GM21717 (cell line): ENCODE results near the gene SULF2.
"Not testable (repeated sequence)": the region's sequence is repeated elsewhere in the genome, so short reads cannot be mapped to it uniquely, and the experiment has no call there.

Source experiments
- ATAC-seq: cut with Tn5 transposase; IDR thresholded peaks from one replicate; pipeline ENCODE4 v1.9.1; 2021; ENCODE audit warnings: mild to moderate bottlenecking, moderate library complexity; ENCODE audit not compliant: unreplicated experiment

Gene SULF2

DNA sequence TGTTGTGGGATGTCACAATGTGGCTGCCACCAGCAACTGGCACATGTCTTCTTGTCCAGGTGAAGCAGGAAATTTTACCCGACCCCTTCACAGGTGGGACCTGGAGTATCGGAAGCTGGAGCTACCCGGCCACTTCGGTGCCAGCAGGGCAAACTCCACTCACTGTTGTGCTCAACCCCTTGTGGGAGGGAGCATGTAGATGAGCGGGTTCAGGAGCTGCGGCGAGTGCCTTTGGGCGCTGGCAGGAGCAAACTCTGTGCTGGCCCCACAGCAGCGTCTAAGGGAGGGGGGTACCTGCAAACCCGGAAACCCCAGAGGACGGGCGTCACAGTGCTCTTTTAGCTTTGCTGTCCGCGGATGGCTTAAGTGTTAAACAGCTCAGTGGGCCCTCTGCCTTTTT is 20.7 kb upstream of the SULF2 start:
- no peak for ATAC-seq

DNA sequence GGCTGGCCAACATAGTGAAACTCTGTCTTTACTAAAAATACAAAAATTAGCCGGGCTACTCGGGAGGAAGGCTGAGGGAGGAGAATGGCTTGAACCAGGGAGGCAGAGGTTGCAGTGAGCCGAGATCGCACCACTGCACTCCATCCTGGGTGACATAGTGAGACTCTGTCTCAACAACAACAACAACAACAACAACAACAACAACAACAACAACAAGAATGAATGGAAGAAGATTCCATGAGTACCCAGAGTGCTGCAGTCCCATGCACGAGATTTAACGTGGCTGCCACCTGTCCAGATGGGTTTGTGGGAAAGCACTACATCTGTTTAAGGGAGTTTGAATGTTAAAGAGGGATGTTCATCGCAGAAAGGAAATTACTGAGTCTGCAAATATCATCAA is 19.7 kb upstream of the SULF2 start:
- ATAC-seq: not testable (repeated sequence)

DNA sequence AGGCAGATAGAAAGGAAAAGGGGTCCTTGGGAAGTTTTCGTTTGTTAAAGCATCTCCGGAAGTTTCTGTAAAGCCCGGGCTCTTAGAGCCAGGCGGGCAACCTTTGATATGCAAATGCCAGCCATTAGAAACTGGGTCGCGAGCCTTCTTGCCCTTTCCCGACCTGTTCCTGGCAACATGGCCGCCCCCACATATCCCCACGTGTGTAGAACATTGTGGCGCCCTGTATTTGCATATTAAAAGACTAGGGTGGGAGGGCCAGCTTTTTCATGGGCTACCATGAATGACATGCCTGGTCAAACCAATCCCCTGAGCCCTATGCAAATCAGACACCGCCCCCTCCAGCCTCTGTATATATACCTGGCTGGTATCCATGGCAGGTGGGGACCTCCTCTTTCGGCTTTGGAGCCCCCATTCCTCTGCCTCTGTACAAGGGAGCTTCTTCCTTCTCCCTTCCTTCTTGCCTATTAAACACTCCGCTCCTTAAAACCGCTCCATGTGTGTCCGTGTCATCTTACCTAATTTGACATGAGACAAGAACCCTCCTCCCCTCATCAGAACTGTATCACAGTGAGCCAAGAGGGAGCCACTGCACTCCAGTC is 19.0 kb upstream of the SULF2 start:
- not testable (repeated sequence) for ATAC-seq

DNA sequence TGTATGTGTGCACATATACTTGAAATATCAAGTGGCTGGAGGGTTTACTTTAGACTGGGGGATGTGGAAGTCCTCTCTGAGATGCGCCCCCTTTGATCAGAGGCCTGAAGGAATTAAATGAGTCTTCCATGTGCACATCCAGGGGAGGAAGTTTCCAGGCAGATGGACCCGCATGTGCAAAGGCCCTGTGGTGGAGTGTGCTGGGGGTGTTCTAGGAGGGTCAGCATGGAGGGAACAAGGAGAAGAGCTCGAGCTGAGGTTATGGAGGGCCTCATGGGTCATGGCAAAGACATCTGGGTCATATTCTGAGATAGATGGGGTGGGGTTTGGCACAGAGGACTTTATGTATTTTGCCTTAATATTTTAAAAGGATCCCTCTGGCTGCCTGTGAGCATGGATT is 17.7 kb upstream of the SULF2 start:
- no peak for ATAC-seq

DNA sequence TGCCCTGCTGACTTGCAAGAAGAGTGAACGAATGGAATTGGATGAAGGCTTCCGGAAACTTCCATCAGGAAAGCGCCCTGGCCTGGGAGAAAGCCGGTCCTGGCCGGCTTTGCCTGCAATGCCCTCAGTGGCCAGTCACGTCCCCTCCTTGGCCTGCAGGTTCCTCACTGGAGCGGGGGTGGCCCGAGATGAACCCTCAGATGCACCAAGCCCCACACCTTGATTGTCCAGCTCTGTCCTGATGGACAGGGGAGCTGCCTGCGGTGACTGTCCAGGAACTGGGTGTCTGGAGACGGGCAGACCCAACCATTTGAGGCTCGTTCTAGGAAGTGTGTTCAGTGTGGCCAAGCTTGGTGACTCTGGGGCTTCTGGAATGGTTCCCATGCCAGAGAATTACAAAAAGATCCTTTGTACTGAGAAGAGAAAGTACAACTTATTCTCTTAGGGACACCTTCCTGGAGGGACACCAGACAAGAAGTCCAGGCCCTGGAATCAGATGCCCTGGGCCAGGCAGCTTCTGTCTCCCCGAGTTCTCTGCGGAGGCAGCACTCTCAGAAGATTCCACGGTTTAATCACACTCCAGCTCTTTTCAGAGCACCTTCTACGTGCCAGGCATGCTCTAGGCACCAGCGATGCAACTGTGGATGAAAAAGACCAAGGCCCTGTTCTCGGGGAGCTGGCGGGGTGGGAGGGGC is 17.1 kb upstream of the SULF2 start:
- ATAC-seq: no peak

DNA sequence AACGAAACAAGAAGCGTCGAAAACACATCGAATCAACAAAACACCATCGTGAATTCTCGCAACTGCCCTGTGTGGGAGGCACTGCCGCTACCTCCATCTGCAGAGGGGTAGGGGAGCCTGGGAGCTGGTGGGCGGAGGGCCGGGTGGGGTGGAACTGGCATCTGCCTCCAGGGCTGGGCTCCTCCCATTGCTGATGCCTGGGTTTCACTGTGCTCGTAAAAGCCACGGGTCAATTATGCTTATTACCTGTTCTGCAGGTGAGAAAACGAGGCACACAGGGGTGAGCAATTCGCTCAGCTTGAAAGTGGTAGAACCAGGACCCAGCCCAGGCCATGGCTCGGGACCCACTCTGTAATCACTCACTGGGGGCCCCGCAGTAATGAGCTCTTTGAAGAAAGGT is 16.5 kb upstream of the SULF2 start:
- ATAC-seq: no peak

DNA sequence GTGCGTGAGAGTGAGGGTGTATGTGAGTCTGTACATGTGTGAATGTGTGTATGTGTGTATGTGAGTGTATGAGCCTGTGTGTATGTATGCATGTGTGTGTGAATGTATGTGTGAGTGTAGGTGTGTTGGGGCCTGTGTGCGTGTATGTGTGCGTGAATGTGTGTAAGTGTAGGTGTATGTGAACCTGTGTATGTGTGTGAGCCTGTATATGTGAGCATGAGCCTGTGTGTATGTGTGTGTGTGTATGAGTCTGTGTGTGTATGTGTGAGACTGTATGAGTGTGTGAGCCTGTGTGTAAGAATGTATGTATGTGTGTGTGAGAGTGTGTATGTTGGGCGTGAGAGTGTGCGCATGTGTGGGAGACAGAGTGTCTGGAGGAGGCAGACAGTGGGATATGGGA is 15.8 kb upstream of the SULF2 start:
- no peak for ATAC-seq

DNA sequence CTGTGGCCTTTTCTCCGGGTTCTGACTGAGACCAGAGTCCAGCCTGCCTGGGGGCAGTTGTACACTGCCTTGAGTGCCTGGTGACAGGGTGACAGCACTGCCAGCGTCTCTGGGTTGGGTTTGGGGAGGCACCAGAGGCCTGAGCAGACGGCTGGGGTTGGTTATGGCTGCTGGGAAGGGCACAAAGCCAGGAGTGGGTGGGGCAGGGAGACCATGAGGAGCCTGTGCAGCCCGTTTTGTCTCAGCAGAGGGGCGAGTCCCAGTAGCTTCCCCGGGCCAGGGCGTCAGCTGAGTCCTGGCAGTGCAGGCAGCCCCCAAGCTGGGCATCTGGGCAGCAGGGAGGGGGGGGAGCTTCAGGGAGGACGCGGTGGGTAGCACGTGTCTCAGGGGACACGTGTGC is 15.3 kb upstream of the SULF2 start:
- no peak for ATAC-seq

DNA sequence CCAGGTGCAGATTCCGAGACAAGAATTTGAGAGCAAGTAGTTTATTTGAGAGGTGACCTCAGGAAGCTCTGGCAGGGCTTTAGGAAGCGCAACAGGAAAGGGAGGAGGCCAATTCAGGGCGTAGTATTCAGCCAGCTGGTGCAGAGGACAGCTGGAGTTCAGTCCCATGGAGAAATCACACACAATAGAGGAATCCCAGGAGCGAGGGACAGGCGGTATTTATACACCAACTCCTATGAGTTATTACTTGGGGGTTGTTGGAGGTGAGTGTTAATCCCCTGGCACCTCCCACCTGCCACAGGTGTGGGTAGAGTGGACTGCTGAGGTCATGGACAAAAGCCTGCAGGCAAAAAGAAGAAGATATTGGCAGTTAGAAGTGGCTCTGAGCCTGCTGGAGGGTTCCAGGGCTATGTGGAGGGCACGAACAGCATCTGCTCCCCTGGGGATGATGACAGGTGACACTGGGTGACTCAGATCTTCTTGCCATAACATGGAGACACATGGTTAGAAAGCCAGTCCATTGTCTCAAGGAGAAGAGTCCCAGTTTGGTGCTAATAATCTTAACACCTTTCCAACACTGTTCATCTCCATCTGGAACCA is 13.9 kb upstream of the SULF2 start:
- ATAC-seq: no peak

DNA sequence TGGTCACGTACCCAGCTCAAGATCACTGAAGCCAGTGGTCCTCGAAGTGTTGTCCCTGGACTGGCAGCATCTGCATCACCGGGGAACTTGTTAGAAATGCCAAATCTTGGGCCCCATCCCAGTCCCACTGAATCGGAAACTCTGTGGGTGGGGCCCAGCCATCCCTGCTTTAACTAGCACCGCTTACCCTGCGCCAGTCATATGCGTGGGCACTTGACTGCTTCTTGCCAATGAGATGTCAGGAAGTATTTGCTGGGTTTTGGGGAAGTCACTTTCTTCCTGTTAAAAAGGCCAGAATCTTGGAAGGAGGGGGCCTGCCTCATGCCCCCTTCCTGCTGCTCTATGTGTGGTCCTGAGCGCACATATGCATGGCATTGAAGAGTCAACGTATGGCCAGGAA is 11.7 kb upstream of the SULF2 start:
- ATAC-seq: no peak

DNA sequence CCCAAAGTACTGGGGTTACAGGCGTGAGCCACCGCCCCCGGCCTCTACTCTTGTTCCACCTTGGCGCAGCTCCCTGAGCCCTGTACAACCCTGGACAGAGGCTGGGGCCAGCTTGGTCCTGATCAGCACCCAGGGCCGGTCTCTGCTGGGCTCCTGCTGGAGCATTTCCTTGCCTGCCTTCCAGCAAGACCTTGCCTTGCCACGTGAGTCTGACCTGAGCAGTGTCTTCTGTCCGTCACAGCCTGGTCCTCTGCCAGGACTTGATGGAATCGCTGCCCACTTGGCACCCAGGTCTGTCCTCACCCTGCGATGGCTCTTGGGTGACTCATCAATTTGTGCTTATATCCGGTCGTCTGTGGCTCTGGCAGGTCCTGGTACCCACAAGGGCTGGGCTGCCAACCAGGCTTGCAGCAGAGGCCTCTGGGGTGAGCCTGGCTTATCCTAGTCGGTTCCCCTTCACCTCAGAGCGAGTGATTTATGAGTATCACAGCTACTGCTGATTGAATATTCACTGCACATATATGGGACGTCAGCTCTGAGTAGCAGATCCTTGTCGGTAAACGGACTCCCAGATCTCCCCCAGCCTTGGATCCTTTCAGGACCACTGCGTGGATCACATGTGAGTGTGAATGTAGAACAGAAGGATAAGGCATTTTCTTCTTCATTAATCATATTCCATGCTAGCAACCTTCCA is 10.1 kb upstream of the SULF2 start:
- no peak for ATAC-seq

DNA sequence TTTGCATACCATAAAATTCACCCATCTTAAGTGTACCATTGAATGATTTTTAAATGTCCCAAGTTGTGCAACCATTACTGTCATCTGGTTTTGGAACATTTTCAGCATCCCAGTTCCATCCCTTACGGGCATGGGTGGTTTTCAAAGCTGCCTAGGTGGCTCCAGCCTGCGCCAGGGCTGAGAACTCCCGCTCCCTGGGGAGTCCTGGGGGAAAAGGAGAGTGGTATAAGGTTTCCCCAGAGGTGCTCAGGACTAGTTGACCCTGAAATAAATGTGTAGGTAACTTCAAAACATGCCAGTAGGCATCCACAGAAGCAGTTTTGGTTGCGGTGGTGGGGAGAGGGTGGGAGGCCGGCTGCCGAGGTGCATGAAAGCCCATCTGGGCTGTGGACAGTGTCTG is 9.0 kb upstream of the SULF2 start:
- ATAC-seq: not testable (repeated sequence)

DNA sequence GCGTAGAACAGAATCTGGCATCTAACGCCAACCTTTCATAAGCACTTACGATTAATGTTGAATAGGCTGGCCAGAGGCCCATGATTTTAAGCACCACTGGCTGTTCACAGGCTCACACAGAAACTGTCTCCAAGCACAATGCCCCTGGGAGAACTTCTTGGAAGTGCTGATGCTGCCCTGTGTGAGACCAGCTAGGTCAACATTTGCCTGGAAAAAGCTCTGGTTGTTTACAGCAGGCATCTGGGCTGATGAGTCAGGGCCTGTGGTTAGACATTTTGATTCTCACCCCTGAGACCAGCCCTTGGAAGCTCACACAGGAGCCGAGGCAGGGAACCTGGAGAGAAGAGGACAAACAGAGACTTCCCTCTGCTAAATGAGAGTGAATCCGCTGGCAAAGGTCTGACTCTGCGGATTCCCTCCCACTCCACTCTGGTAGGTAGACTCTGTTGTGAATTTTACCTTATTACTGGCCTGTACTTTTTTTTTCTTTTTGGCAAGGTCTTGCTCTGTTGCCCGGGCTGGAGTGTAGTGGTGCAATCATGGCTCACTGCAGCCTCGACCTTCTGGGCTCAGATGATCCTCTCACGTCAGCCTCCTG is 6.8 kb upstream of the SULF2 start:
- ATAC-seq: no peak

DNA sequence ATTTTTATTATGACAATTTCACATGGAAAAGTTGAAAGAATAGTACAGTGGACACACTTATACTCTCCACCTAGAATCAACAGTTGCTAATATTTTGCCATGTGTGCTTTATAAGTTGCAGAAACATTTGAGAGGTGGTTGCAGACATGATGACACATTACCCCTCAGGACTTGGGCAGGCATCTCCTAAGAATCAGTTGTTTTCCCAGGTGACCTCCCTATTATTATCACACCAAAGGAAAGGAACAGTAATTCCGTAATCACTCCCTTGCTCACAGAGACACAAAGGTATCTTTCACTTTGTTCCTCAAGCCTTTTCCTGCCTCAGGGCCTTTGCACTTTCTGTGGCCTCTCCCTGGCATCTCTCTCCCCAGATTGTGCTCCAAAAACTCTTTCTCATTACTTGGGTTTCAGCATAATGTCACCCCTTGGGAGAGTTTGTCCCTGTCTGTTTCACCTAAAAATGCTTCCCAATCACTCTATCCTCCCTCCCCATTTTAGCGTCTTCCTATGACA is 5.9 kb upstream of the SULF2 start:
- ATAC-seq: no peak

DNA sequence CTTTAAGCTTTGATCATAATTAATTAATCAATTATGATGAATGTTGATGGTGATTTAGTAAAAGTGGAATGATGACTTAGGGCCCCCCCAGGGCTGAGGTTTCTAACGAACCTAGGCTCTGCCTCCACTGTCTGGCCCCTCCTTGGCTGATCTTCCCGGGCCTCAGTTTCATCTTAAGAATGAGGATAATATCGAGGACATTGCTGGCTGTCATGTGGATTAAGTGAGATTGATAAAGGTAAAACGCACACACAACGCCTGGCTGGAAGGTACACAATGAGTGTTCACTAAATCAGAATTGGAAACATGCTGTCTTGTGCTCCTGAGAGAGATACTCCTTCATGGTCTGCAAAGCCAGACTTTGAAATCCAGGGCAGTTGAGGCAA is 5.3 kb upstream of the SULF2 start:
- ATAC-seq: no peak

DNA sequence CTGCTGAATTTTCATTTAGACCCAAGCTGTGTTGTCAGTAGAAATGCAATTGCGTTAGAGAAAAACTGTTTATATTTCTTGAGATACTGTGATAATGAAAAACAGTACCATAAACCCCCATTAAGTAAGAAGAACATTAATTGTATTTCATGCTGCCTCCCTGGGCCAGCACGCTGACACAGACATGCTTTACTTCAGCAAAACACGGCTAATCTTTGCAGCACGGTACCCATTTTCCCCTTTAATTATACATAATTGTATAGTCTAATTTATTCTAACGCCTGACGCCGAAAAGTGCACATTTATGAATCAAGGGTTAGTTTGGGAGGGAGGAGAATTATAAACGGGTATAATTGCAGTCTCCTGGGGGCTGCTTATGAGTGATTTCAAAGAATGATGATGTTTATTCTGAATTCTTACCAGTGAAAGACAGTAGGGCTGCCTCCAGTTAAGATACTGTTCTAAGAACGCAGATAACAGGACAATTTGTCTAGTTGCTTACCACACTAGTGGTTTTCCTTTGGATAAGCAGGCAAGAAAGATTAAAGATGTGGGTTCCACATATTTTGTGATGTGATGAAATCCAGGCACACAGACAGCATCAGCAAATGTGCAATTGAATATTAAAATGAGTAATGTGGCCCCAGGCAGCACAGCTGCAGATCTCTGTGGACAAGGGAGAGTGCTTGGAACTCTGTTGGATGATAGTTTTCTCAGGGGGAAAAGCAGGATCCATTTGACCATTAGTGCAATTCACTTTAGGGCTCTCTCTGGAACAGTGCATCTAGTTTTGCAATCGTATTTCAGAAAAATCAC is 4.7 kb upstream of the SULF2 start:
- ATAC-seq: no peak

DNA sequence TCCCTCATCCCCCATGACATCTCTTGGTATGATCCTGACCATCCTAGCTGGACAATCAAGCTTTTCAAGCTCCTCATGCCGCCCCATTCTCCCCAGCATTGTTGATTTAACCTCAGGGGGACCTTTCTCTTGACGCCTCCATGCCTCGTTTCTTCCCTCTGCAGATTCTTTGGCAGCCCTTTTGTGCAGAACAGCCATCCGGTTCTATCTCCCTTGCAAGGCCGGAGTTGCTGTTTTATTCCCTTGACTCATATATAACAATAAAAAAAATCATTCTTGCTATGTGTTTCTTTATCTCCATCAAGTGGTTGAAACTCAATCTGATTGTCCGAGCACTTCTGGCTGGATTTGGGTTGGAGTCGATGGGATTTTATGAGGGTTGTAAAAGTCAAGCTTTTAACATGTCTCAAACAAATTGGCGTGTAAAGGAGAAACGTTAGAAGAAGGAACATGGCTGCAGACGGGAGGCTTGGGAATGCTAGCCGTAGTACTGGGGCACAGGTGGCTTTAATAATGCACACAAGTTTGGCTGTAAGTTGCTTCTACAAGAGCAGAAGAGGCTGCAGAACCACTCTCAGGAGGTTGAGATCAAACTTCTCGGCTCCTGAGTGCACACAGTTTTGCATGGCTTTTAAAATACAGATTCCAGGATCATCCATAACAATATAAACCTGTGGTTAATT is 3.9 kb upstream of the SULF2 start:
- no peak for ATAC-seq

DNA sequence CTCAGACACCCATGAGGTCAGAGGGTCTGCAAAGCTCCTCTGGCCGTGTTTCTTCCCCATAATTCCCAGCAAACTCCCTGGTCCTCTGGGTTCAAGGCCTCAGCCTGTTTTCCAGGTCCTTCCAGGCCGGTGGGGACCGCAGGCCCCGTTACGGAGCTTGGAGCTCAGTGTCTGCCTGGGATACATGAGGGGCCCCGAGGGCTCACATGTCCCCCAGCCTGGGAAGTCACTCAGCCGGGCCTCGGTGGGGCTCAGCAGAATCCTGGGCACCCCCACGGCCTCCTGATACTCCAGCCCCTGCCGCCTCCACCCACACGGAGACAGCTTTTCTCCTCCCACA is 3.4 kb upstream of the SULF2 start:
- no peak for ATAC-seq

DNA sequence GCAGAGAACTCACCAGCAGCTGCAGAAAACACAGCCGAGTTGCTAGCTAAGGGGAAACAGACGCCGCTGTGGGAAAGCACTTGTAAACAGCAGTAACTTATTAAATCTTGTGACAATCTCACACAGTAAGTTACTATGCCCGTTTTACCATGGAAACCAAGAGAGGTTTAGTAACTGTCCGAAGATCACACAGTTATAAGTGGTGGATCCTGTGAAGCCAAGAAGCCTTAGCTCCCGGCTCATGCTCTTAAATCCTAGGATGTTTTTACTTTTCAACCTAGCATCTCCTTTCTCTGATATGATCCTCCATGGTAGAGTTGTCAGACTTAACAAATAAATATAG is 1.5 kb upstream of the SULF2 start:
- no peak for ATAC-seq
